Panc1 (cell line): ENCODE data around the gene GGPS1.

Source experiments
- CTCF ChIP-seq: fragments of 450-650 bp; IDR thresholded peaks from 2 replicates; pipeline ENCODE4 v1.5.1; 2017; ENCODE audit warnings: mild to moderate bottlenecking
- POLR2AphosphoS5 ChIP-seq: IDR thresholded peaks from 2 replicates; pipeline ENCODE4 v1.6.1; 2012; ENCODE audit warnings: mild to moderate bottlenecking, low read depth, low read length, moderate library complexity
- REST ChIP-seq, 2 experiments: IDR thresholded peaks; 2 replicates each; pipeline ENCODE4 v1.6.1; 2011 to 2012; ENCODE audit warnings: low read depth in 2 of 2, control low read depth in 1 of 2, low read length in 1 of 2, mild to moderate bottlenecking in 1 of 2, moderate library complexity in 1 of 2; ENCODE audit not compliant: insufficient read depth in 1 of 2

GRCh38 chr1:235351441-235351840, 23.1 kb downstream of the GGPS1 start:
- TF ChIP-seq CTCF (no peak), POLR2AphosphoS5 (no peak), REST (IDR thresholded peaks at IDR 0.05; ENCODE audit: insufficient read depth in 1 of 2, low read depth in 2 of 2, low read length in 1 of 2) (no peak)
